GM20000 (cell line): ENCODE data around the gene MYRF.

Experiments used
- DNase-seq: peaks from one replicate; pipeline ENCODE4 v3.0.0; 2012; ENCODE audit warnings: low spot score
- TF ChIP-seq, protein P1 (sequence below): IDR thresholded peaks from 2 replicates; pipeline ENCODE4 v1.5.1; 2012; ENCODE audit warnings: mild to moderate bottlenecking, control low read depth; ENCODE audit errors: extremely low read depth, missing control alignments

The MYRF gene

GRCh38 chr11:61765550-61766253, 13.3 kb downstream of the MYRF start:
- no peak for DNase-seq
- TF ChIP-seq, protein P1, sequence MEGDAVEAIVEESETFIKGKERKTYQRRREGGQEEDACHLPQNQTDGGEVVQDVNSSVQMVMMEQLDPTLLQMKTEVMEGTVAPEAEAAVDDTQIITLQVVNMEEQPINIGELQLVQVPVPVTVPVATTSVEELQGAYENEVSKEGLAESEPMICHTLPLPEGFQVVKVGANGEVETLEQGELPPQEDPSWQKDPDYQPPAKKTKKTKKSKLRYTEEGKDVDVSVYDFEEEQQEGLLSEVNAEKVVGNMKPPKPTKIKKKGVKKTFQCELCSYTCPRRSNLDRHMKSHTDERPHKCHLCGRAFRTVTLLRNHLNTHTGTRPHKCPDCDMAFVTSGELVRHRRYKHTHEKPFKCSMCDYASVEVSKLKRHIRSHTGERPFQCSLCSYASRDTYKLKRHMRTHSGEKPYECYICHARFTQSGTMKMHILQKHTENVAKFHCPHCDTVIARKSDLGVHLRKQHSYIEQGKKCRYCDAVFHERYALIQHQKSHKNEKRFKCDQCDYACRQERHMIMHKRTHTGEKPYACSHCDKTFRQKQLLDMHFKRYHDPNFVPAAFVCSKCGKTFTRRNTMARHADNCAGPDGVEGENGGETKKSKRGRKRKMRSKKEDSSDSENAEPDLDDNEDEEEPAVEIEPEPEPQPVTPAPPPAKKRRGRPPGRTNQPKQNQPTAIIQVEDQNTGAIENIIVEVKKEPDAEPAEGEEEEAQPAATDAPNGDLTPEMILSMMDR: no peak

DNA sequence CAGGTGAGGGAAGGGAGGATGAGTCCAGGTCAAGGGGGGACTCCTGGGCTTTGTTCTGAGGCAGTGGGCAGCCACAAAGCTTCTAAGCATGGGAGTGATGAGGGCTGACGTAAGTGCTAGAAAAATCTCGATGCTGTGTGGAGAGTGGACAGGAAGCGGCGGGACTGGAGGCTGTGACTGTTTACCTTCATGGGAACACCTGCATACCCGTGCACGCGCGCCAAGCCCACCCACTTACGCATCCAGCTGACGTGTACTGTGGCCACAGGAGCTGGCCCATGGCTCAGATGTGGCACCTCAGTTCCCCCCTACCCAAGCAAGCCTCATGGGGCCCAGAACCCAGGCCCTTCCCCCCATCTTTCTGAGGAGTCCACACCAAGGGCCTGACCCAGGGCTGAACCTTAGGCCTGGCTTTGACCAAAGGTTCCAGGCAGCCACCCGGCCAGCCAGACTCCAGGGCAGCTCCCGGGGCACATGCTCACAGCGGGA, 14.0 kb downstream of the MYRF start:
- TF ChIP-seq, protein P1: no peak
- DNase-seq: no peak

DNA sequence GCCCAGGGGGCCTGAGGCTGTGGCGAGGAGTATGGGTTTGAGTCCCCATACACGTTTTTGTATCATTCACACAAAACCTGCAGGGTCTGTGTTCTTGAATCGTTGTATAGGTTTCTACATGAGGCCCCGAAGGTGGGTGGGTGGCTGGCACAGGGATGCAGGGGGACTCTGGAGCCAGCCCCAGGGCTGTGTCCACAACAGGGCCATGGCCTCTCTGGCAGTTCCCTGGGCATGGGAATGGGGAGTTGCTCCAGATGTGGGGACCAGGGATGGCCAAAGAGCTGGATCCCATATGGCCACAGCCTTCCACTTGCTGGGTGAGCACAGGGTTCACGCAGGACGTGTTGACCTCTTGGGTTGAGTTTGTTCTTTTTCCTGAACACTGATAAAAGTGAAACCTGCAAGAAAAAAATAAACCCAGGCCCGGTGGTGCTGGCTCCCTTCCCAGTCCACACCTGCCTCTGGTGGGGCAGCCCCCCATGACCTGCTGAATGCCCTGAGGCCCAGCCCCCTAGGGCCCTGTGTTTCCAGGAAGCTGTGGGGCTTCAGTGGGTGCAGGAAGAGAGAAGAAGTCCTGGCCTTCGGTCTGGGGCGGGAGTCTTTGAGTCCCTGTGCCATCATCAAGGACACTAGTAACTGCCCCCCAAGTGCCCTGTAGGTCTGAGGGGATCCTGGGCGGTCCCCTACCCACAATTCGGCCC, 16.1 kb downstream of the MYRF start:
- TF ChIP-seq, protein P1: no peak
- no peak for DNase-seq

DNA sequence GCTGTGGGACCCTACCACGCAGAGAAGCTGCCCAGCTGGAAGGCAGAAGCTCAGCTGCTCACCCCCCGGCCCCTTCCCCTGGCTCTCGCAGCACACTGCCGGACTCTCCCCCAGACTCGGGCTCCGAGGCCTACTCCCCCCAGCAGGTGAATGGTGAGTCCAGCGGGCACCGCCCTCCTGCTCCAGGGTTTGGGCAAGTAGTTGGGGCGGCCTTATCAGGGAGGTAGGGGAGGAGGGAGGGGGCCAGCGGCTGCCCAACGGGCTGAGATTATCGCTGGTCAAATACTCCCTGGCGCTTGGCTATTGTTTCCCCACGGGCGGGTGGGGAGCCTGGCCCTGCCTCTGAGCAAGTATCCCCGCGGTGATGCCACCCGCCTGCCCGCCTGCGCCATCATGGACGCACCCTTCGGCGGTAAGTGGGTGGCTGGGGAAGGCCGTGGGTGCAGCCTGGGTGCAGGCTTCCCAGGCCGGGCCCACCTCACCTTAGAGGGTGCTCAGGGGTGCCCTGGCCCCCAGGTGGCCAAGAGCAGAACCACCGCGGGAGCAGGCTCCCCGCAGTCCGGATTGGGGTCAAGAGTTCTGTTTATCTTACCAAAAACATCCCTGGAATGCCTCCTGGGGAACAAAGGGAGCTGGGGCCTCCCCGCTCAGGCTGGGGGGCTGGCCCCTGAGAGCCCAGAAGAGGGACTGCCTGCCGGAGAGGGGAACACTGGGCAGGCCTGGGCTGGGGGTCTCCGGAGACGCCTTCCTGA, 16.9 kb downstream of the MYRF start:
- TF ChIP-seq, protein P1: no peak
- no peak for DNase-seq

DNA sequence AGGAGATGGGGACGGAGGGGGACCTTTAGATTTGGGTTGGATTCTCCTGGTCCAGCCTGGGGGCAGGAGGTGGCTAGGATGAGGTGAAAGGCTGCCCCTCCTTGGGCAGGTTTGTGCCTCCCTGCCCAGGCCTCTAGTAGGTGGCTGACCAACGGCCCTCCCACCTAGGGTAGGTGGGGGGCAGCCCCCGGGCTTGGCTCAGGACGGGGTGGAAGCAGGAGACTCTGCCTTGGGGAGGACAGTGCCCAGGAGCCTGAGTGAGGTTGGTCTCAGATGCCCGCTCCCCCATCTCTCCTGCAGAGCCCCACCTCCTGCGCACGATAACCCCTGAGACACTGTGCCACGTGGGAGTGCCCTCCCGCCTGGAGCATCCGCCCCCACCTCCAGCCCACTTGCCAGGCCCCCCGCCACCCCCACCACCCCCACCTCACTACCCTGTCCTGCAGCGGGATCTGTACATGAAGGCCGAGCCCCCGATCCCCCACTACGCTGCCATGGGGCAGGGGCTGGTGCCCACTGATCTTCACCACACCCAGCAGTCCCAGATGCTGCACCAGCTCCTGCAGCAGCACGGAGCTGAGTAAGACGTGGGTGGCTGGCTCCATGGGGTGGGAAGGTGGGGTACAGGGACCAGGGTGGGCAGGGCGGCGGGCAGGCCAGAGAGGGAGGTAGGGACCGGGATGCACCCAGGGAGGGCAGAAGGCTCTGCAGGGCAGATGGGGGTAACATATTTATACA, 17.7 kb downstream of the MYRF start:
- TF ChIP-seq, protein P1: no peak
- DNase-seq: no peak

- no peak for DNase-seq
- TF ChIP-seq, protein P1: no peak
Measured at GRCh38 chr11:61771195-61771894, 18.9 kb downstream of the MYRF start.
